NCI-H1694 treated with DMSO at 0.1 percent for 48 hours (cell line): ENCODE measurements around the gene SLC28A1.

Source experiments
- DNase-seq: peaks from one replicate; lab custom pipeline; 2025; lab: John Stamatoyannopoulos, UW

Gene SLC28A1

GRCh38 chr15:84940399-84940798 is 55.9 kb downstream of the SLC28A1 start:
- no peak for DNase-seq

GRCh38 chr15:84942456-84942855 is 58.0 kb downstream of the SLC28A1 start:
- no peak for DNase-seq

- no peak for DNase-seq
Measured at GRCh38 chr15:84944311-84944710, 59.8 kb downstream of the SLC28A1 start.

- DNase-seq = no peak
Measured at GRCh38 chr15:84944861-84945260, 60.4 kb downstream of the SLC28A1 start.

GRCh38 chr15:84946772-84947489 is 62.5 kb downstream of the SLC28A1 start:
- DNase-seq = no peak

- no peak for DNase-seq
Measured at GRCh38 chr15:84947947-84948830, 63.7 kb downstream of the SLC28A1 start.

GRCh38 chr15:84949043-84949442 is 64.6 kb downstream of the SLC28A1 start:
- DNase-seq = no peak

- DNase-seq = no peak
Measured at GRCh38 chr15:84949845-84950569, 65.5 kb downstream of the SLC28A1 start.

GRCh38 chr15:84950570-84951111 is 66.2 kb downstream of the SLC28A1 start:
- no peak for DNase-seq

GRCh38 chr15:84951736-84952135 is 67.3 kb downstream of the SLC28A1 start:
- DNase-seq = no peak

GRCh38 chr15:84953136-84953535 is 68.7 kb downstream of the SLC28A1 start:
- DNase-seq = no peak

- no peak for DNase-seq
Measured at GRCh38 chr15:84953726-84954125, 69.3 kb downstream of the SLC28A1 start.

GRCh38 chr15:84955089-84955848 is 70.8 kb downstream of the SLC28A1 start:
- peak; percentile 43 for DNase-seq

GRCh38 chr15:84956199-84956598 is 71.7 kb downstream of the SLC28A1 start:
- DNase-seq = no peak

GRCh38 chr15:84960391-84961113 is 76.1 kb downstream of the SLC28A1 start:
- DNase-seq = no peak

- DNase-seq = no peak
Measured at GRCh38 chr15:84961114-84961452, 76.6 kb downstream of the SLC28A1 start.

- DNase-seq = no peak
Measured at GRCh38 chr15:84961707-84962106, 77.2 kb downstream of the SLC28A1 start.

GRCh38 chr15:84962955-84963354 is 78.5 kb downstream of the SLC28A1 start:
- no peak for DNase-seq

- no peak for DNase-seq
Measured at GRCh38 chr15:84967380-84967779, 82.9 kb downstream of the SLC28A1 start.

GRCh38 chr15:84968301-84968700 is 83.8 kb downstream of the SLC28A1 start:
- no peak for DNase-seq

GRCh38 chr15:84969257-84969656 is 84.8 kb downstream of the SLC28A1 start:
- no peak for DNase-seq
